ENCODE results near the gene EVL.
"Not testable (repeated sequence)": the region's sequence is repeated elsewhere in the genome, so short reads cannot be mapped to it uniquely, and the experiment has no call there.

GRCh38 chr14:100181876-100182551 lies 116.8 kb downstream of the EVL start:
- not testable (repeated sequence) for TF ChIP-seq TAF1 (IDR thresholded peaks at IDR 0.05; ENCODE audit: borderline replicate concordance, low read depth, low read length); BHLHE40 (IDR thresholded peaks at IDR 0.05; ENCODE audit: borderline replicate concordance in 1 of 2, low read depth in 2 of 2, low read length in 1 of 2); EP300 (IDR thresholded peaks at IDR 0.05; ENCODE audit: borderline replicate concordance in 1 of 2, control insufficient read depth in 1 of 2, low read depth in 2 of 2, low read length in 2 of 2); CTCF (IDR thresholded peaks at IDR 0.05 in 2 of 3, conservative IDR thresholded peaks at IDR 0.05 in 1 of 3; ENCODE audit: control insufficient read depth in 2 of 3, extremely low read depth in 1 of 3, insufficient read depth in 1 of 3, low read depth in 3 of 3, low read length in 3 of 3); MAX (IDR thresholded peaks at IDR 0.05; ENCODE audit: low read depth, low read length); MEF2B (IDR thresholded peaks at IDR 0.05; ENCODE audit: partially characterized antibody, poor library complexity, severe bottlenecking); JUND (IDR thresholded peaks at IDR 0.05; ENCODE audit: low read depth, low read length)

All from GM12878 (cell line).